ENCODE measurements around the gene CDK3. TPM values are rescaled to one million over a fixed set of nuclear protein-coding genes. Genes with fewer than 3 reads are reported as not detected.

Gene CDK3
- total RNA-seq, 1 experiment from 2014 or later = 9.8 TPM

- CTCF ChIA-PET = interaction anchor here (0.6 to 1.3 kb wide), 6 partner anchors 14 to 389 kb away, joined by 3 to 6 read pairs (median 3); partner anchors contain the start of gene FBF1
- Mint-ChIP-seq H3K9me3 (ENCODE audit: low read depth, unreplicated experiment) (no peaks in the 10 kb centered on the region), H3K4me1 (ENCODE audit: low read depth, unreplicated experiment) (peaks cover 55% of the 10 kb centered on the region), H3K4me3 (ENCODE audit: low read depth, unreplicated experiment) (peak overlapping the region; percentile 79), H3K36me3 (ENCODE audit: insufficient read depth, unreplicated experiment) (peaks cover 59% of the 10 kb centered on the region), H3K27me3 (ENCODE audit: unreplicated experiment) (no peaks in the 10 kb centered on the region), H3K27ac (ENCODE audit: unreplicated experiment) (peak overlapping the region; percentile 95)
- intact Hi-C loops (cut with micrococcal nuclease; ENCODE audit: unreplicated experiment) = no loop called here
- no TSS peak for BruUV-seq (replicated peaks)
- DNase-seq = no peak
- no peak for TF ChIP-seq CTCF (IDR thresholded peaks at IDR 0.05; ENCODE audit: unreplicated experiment)
Observed at GRCh38 chr17:75980188-75981018, 20.3 kb upstream of the CDK3 start.

GRCh38 chr17:75981019-75981615 is 19.5 kb upstream of the CDK3 start:
- peak overlapping the region; percentile 95 for H3K27ac Mint-ChIP-seq (ENCODE audit: unreplicated experiment)
- H3K4me3 Mint-ChIP-seq (ENCODE audit: low read depth, unreplicated experiment) = peak overlapping the region; percentile 79
- TF ChIP-seq CTCF (IDR thresholded peaks at IDR 0.05; ENCODE audit: unreplicated experiment) = no peak
- H3K36me3 Mint-ChIP-seq (ENCODE audit: insufficient read depth, unreplicated experiment) = peaks cover 56% of the 10 kb centered on the region
- DNase-seq = no peak
- intact Hi-C loops (cut with micrococcal nuclease; ENCODE audit: unreplicated experiment) = no loop called here
- H3K4me1 Mint-ChIP-seq (ENCODE audit: low read depth, unreplicated experiment) = peaks cover 47% of the 10 kb centered on the region
- CTCF ChIA-PET = interaction anchor here (0.6 to 1.4 kb wide), 5 partner anchors 11 to 890 kb away, joined by 3 read pairs; partner anchors contain the start of gene FBF1
- H3K9me3 Mint-ChIP-seq (ENCODE audit: low read depth, unreplicated experiment) = no peaks in the 10 kb centered on the region
- no peaks in the 10 kb centered on the region for H3K27me3 Mint-ChIP-seq (ENCODE audit: unreplicated experiment)
- no TSS peak for BruUV-seq (replicated peaks)

GRCh38 chr17:75983501-75984181 is 17.0 kb upstream of the CDK3 start:
- BruUV-seq (replicated peaks) = no TSS peak
- H3K4me1 Mint-ChIP-seq (ENCODE audit: low read depth, unreplicated experiment) = peaks cover 41% of the 10 kb centered on the region
- TF ChIP-seq CTCF (IDR thresholded peaks at IDR 0.05; ENCODE audit: unreplicated experiment) = no peak
- DNase-seq = peak; percentile 75
- H3K4me3 Mint-ChIP-seq (ENCODE audit: low read depth, unreplicated experiment) = peak overlapping the region; percentile 40
- peak overlapping the region; percentile 81 for H3K27ac Mint-ChIP-seq (ENCODE audit: unreplicated experiment)
- CTCF ChIA-PET = interaction anchor here (1.1 to 2.0 kb wide), 2 partner anchors 16 to 22 kb away, joined by 3 to 5 read pairs; no protein-coding TSS in a partner anchor
- intact Hi-C loops (cut with micrococcal nuclease; ENCODE audit: unreplicated experiment) = no loop called here
- no peaks in the 10 kb centered on the region for H3K27me3 Mint-ChIP-seq (ENCODE audit: unreplicated experiment)
- H3K9me3 Mint-ChIP-seq (ENCODE audit: low read depth, unreplicated experiment) = no peaks in the 10 kb centered on the region
- H3K36me3 Mint-ChIP-seq (ENCODE audit: insufficient read depth, unreplicated experiment) = peaks cover 42% of the 10 kb centered on the region

- H3K4me1 Mint-ChIP-seq (ENCODE audit: low read depth, unreplicated experiment) = peaks cover 35% of the 10 kb centered on the region
- DNase-seq = no peak
- BruUV-seq (replicated peaks) = no TSS peak
Observed at GRCh38 chr17:75985986-75986385, 14.7 kb upstream of the CDK3 start.

More at GRCh38 chr17:75985986-75986385, 14.7 kb upstream of the CDK3 start:
- no peak for TF ChIP-seq CTCF (IDR thresholded peaks at IDR 0.05; ENCODE audit: unreplicated experiment)
- CTCF ChIA-PET = no interaction called here
- H3K4me3 Mint-ChIP-seq (ENCODE audit: low read depth, unreplicated experiment) = no peak overlapping the region
- no peaks in the 10 kb centered on the region for H3K27me3 Mint-ChIP-seq (ENCODE audit: unreplicated experiment)
- no peak overlapping the region for H3K27ac Mint-ChIP-seq (ENCODE audit: unreplicated experiment)
- H3K36me3 Mint-ChIP-seq (ENCODE audit: insufficient read depth, unreplicated experiment) = peaks cover 23% of the 10 kb centered on the region
- intact Hi-C loops (cut with micrococcal nuclease; ENCODE audit: unreplicated experiment) = no loop called here
- no peaks in the 10 kb centered on the region for H3K9me3 Mint-ChIP-seq (ENCODE audit: low read depth, unreplicated experiment)

Measured in Calu3 (cell line).